PC-9 (cell line): ENCODE data around the gene PLEKHA7. TPM values are rescaled to one million over a fixed set of nuclear protein-coding genes. Genes with fewer than 3 reads are reported as not detected.

ENCODE experiments used
- BruUV-seq: library from RNA; stranded (reverse); fragments of 400-500 nt; replicated peaks from 2 replicates; lab custom pipeline; 2021; lab: Mats Ljungman, UMichigan
- CTCF ChIA-PET: fragments of 300-600 bp; sonication (Branson Sonifier 250); formaldehyde crosslinking; loops from one replicate; lab custom pipeline; 2022; ENCODE audit warnings: antibody characterized with exemption; lab: Charles Lee
- POLR2A ChIA-PET: fragments of 300-600 bp; sonication (Branson Sonifier 250); formaldehyde crosslinking; loops from one replicate; lab custom pipeline; 2022; ENCODE audit warnings: antibody characterized with exemption; ENCODE audit not compliant: unreplicated experiment; lab: Charles Lee
- DNase-seq, 2 experiments: peaks; one replicate each; pipeline versions ENCODE4 v3.0.0 to v3.0.0-alpha.2; 2015 to 2022; ENCODE audit warnings: mixed read lengths in 1 of 2
- H2AFZ ChIP-seq: fragments of 200-600 bp; sonication (generic); 2 replicates; pipeline ENCODE4 v1.8.1; 2017; ENCODE audit warnings: antibody characterized with exemption
- H3F3A ChIP-seq: fragments of 200-600 bp; sonication (generic); 2 replicates; pipeline ENCODE4 v1.8.1; 2017; ENCODE audit warnings: antibody characterized with exemption, mild to moderate bottlenecking, low read depth; ENCODE audit not compliant: insufficient read depth
- H3K27ac ChIP-seq: fragments of 200-600 bp; sonication (generic); 2 replicates; pipeline ENCODE4 v1.6.1; 2016; ENCODE audit warnings: mixed run types
- H3K27me3 ChIP-seq: fragments of 200-600 bp; sonication (generic); 2 replicates; pipeline ENCODE4 v1.6.1; 2016; ENCODE audit warnings: low read depth, mixed run types; ENCODE audit not compliant: insufficient read depth
- H3K36me3 ChIP-seq: fragments of 200-600 bp; sonication (generic); 2 replicates; pipeline ENCODE4 v1.6.1; 2016; ENCODE audit warnings: low read depth, mixed run types
- H3K4me1 ChIP-seq: fragments of 200-600 bp; sonication (generic); replicated peaks from 2 replicates; pipeline ENCODE4 v1.6.1; 2016; ENCODE audit warnings: mixed run types; ENCODE audit not compliant: insufficient read depth
- H3K4me2 ChIP-seq: fragments of 200-600 bp; sonication (generic); 2 replicates; pipeline ENCODE4 v1.6.1; 2017; ENCODE audit warnings: mixed run types
- H3K4me3 ChIP-seq: fragments of 200-600 bp; sonication (generic); 2 replicates; pipeline ENCODE4 v1.6.1; 2016; ENCODE audit warnings: mixed run types
- H3K79me2 ChIP-seq: fragments of 200-600 bp; sonication (generic); 2 replicates; pipeline ENCODE4 v1.6.1; 2017; ENCODE audit warnings: low read depth, mixed run types
- H3K9me2 ChIP-seq: fragments of 200-600 bp; sonication (generic); 2 replicates; pipeline ENCODE4 v1.8.1; 2017; ENCODE audit warnings: mild to moderate bottlenecking; ENCODE audit not compliant: insufficient read depth
- H3K9me3 ChIP-seq: fragments of 200-600 bp; sonication (generic); 2 replicates; pipeline ENCODE4 v1.8.1; 2016; ENCODE audit warnings: low read depth; ENCODE audit not compliant: insufficient read depth
- H4K20me1 ChIP-seq: fragments of 200-600 bp; sonication (generic); 2 replicates; pipeline ENCODE4 v1.8.1; 2017; ENCODE audit not compliant: insufficient read depth
- EZH2 ChIP-seq: fragments of 200-600 bp; sonication (generic); IDR thresholded peaks from 2 replicates; pipeline ENCODE4 v1.8.0; 2017; ENCODE audit warnings: antibody characterized with exemption, low read depth
- intact Hi-C: fragments of 100-400 bp; cut with micrococcal nuclease; formaldehyde crosslinking; loops from one replicate; pipeline ENCODE4 v1.10.0; 2022; ENCODE audit not compliant: unreplicated experiment
- total RNA-seq: library from RNA; stranded (reverse); gene quantifications from 2 replicates; pipeline ENCODE4 v1.2.3, GENCODE V29; 2021
- TF ChIP-seq, protein P1 (sequence below): fragments of 200-600 bp; sonication (generic); conservative IDR thresholded peaks from 2 replicates; pipeline ENCODE4 v1.6.1; 2017; ENCODE audit warnings: mixed run types, antibody characterized with exemption, mild to moderate bottlenecking, moderate library complexity

PLEKHA7 gene
- total RNA-seq, 1 experiment from 2014 or later, result 26.9 TPM

DNA sequence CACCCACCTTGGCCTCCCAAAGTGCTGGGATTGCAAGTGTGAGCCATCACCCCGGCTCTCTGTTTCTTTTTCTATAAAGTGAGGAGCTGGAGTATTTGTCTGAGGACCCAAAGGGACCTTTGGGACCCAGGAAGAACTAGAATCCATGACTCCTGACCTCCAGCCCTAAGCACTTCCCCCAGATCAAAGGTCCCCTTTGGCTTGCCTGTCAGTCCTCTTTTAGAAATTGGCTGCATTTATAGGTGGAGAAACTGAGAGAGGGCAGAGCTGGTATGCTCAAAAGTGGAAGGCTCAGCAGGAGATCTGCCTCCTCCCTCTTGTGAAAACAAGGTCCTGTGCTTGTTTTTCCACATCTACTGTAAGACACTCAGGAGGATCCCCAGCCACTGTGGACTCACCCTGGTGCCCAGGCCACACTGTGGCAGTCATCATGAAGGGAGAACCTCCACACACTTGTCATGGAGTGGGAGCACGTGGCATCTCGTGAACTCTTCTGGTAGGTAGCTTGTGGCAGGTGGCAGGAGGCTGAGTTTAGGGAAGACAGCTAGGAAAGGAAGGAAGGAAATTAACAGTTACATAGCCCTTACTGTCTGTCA is 12.4 kb upstream of the PLEKHA7 start:
- BruUV-seq, result no TSS peak
- Histone ChIP-seq H3K27ac (no peak overlapping the region), H3K4me2 (no peak overlapping the region), H3K4me3 (no peak overlapping the region), H3K27me3 (no peaks in the 10 kb centered on the region), H3K36me3 (no peaks in the 10 kb centered on the region; the same call in 1 of the 2 replicates), H3K9me2 (no peaks in the 10 kb centered on the region), H4K20me1 (no peaks in the 10 kb centered on the region), H3K79me2 (no peaks in the 10 kb centered on the region), H3K4me1 (no peaks in the 10 kb centered on the region), H3K9me3 (no peaks in the 10 kb centered on the region), H3F3A (no peaks in the 10 kb centered on the region), H2AFZ (no peak overlapping the region)
- intact Hi-C loops, result no loop called here
- no peak for TF ChIP-seq EZH2
- TF ChIP-seq, protein P1, sequence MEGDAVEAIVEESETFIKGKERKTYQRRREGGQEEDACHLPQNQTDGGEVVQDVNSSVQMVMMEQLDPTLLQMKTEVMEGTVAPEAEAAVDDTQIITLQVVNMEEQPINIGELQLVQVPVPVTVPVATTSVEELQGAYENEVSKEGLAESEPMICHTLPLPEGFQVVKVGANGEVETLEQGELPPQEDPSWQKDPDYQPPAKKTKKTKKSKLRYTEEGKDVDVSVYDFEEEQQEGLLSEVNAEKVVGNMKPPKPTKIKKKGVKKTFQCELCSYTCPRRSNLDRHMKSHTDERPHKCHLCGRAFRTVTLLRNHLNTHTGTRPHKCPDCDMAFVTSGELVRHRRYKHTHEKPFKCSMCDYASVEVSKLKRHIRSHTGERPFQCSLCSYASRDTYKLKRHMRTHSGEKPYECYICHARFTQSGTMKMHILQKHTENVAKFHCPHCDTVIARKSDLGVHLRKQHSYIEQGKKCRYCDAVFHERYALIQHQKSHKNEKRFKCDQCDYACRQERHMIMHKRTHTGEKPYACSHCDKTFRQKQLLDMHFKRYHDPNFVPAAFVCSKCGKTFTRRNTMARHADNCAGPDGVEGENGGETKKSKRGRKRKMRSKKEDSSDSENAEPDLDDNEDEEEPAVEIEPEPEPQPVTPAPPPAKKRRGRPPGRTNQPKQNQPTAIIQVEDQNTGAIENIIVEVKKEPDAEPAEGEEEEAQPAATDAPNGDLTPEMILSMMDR, result no peak
- ChIA-PET CTCF (no interaction called here), POLR2A (no interaction called here)
- DNase-seq, result no peak

DNA sequence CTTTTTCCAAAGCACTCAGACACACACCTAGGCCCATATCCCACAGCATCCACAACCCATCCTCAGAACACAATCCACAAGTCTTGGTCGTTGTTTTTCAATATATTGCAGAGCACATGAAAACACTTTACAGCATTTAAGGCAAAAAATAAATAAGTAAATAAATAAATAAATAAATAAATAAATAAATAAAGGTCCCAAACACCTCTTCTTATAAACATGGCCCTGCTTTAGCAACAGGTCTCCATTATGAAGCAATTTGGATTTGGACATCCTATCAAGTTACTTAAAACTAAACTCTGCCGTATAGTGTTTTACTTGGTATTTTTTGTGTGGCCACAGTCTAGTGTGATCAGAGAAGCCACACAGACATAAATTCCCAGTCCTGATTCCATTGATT is 10.7 kb upstream of the PLEKHA7 start:
- no peaks in the 10 kb centered on the region for H4K20me1 ChIP-seq
- no peaks in the 10 kb centered on the region for H3K27me3 ChIP-seq
- H3K27ac ChIP-seq, result no peak overlapping the region
- no peaks in the 10 kb centered on the region for H3F3A ChIP-seq
- POLR2A ChIA-PET, result no interaction called here
- CTCF ChIA-PET, result no interaction called here
- no peaks in the 10 kb centered on the region for H3K9me2 ChIP-seq
- intact Hi-C loops, result no loop called here
- DNase-seq, result no peak
- TF ChIP-seq, protein P1, result no peak
- no peak for TF ChIP-seq EZH2
- H3K36me3 ChIP-seq, result no peaks in the 10 kb centered on the region; the same call in 1 of the 2 replicates
- no TSS peak for BruUV-seq
- no peaks in the 10 kb centered on the region for H3K4me1 ChIP-seq
- no peak overlapping the region for H3K4me3 ChIP-seq
- no peak overlapping the region for H3K4me2 ChIP-seq
- H2AFZ ChIP-seq, result no peak overlapping the region
- H3K9me3 ChIP-seq, result no peaks in the 10 kb centered on the region
- H3K79me2 ChIP-seq, result no peaks in the 10 kb centered on the region

DNA sequence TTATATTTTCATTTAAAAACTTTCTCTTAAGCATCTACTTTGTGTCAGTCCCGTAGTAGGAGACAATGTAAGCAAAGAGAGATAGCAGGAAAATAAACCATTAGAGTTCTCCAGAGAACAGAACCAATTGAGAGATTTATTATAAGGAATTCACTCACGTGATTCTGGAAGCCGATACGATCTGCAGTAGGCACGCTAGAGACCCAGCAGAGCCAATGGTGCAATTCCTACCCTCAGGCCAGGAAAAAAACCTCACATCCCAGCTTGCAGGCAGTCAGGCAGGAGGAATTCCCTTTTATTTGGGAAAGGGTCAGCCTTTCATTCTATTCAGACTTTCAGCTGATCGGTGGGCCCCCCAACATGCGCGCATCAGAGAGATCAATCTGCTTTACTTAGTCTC is 7.3 kb upstream of the PLEKHA7 start:
- intact Hi-C loops, result no loop called here
- H3K9me2 ChIP-seq, result no peaks in the 10 kb centered on the region
- CTCF ChIA-PET, result no interaction called here
- no peak overlapping the region for H2AFZ ChIP-seq
- H3K4me3 ChIP-seq, result no peak overlapping the region
- no TSS peak for BruUV-seq
- no peaks in the 10 kb centered on the region for H3K9me3 ChIP-seq
- no peaks in the 10 kb centered on the region; the same call in 1 of the 2 replicates for H3K36me3 ChIP-seq
- peaks cover 12% of the 10 kb centered on the region for H3F3A ChIP-seq
- peaks cover 18% of the 10 kb centered on the region for H3K79me2 ChIP-seq
- peaks cover 24% of the 10 kb centered on the region for H3K4me1 ChIP-seq
- TF ChIP-seq, protein P1, result no peak
- TF ChIP-seq EZH2, result no peak
- H3K27me3 ChIP-seq, result no peaks in the 10 kb centered on the region
- DNase-seq, result no peak
- no peak overlapping the region for H3K4me2 ChIP-seq
- POLR2A ChIA-PET, result no interaction called here
- H3K27ac ChIP-seq, result no peak overlapping the region
- H4K20me1 ChIP-seq, result no peaks in the 10 kb centered on the region
